Measurements from ENCODE around the gene EFHC1.

Gene EFHC1

DNA sequence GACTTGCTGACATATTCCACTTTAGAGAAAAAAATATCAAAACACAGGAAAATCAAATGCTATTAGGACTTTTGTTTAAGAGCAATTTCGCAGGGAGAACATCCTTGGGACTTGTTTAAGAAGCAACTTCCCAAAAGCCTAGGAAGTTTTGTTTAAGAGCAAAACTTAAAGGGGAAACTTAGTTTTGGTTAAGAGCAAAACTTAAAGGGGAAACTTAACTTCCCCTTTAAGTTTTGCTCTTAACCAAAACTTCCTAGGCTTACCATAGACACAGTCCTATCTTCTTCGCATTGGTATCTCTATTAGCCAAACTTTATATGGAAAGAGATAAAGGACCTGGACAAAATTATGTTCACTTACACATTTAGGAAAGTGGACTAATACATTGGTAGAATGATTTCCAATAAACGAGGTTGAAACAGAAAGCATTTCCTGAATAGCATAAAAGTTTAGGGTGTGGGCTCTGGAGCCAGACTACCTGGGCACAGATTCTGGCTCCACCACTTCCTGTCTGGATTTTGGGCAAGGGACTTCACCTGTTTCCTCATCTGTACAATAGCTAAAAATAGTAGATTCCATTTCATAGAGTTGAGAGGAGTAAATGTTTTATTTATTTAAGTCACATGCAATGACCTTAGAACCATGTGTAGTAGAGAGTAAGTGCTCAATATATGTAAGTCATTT lies 42.5 kb upstream of the EFHC1 start:
- TF ChIP-seq, protein P1, sequence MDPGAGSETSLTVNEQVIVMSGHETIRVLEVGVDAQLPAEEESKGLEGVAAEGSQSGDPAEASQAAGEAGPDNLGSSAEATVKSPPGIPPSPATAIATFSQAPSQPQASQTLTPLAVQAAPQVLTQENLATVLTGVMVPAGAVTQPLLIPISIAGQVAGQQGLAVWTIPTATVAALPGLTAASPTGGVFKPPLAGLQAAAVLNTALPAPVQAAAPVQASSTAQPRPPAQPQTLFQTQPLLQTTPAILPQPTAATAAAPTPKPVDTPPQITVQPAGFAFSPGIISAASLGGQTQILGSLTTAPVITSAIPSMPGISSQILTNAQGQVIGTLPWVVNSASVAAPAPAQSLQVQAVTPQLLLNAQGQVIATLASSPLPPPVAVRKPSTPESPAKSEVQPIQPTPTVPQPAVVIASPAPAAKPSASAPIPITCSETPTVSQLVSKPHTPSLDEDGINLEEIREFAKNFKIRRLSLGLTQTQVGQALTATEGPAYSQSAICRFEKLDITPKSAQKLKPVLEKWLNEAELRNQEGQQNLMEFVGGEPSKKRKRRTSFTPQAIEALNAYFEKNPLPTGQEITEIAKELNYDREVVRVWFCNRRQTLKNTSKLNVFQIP (CRISPR knock-in tag; IDR thresholded peaks at IDR 0.05; ENCODE audit: borderline replicate concordance, low read depth) = no peak
- ATAC-seq = no peak

DNA sequence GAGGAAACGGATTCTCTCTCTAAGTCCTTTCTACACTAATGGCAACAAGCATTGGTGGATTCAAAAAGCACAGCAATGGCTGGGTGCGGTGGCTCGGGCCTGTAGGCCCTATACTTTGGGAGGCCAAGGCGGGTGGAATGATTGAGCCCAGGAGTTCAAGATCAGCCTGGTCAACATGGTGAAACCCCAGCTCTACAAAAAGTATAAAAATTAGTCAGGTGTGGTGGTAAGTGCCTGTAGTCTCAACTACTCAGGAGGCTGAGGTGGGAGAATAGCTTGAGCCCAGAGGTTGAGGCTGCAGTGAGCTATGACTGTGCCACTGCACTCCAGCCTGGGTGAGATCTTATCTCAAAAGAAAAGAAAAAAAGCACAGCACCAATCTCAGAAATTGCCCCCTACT lies 38.9 kb upstream of the EFHC1 start:
- TF ChIP-seq ZNF565 (CRISPR knock-in tag; conservative IDR thresholded peaks at IDR 0.05; ENCODE audit: low read depth) (no peak), ZFP3 (CRISPR knock-in tag; IDR thresholded peaks at IDR 0.05) (no peak), ZNF8 (CRISPR knock-in tag; IDR thresholded peaks at IDR 0.05) (no peak), TCF4 (CRISPR knock-in tag; IDR thresholded peaks at IDR 0.05; ENCODE audit: borderline replicate concordance) (no peak), ISL1 (CRISPR knock-in tag; IDR thresholded peaks at IDR 0.05) (no peak), SNAI2 (CRISPR knock-in tag; IDR thresholded peaks at IDR 0.05) (no peak), ESRRG (CRISPR knock-in tag; IDR thresholded peaks at IDR 0.05) (no peak), ZNF70 (CRISPR knock-in tag; IDR thresholded peaks at IDR 0.05) (no peak), PPARA (CRISPR knock-in tag; IDR thresholded peaks at IDR 0.05; ENCODE audit: borderline replicate concordance) (no peak), RARB (CRISPR knock-in tag; IDR thresholded peaks at IDR 0.05) (no peak), TOX (CRISPR knock-in tag; IDR thresholded peaks at IDR 0.05; ENCODE audit: borderline replicate concordance) (no peak), BACH2 (CRISPR knock-in tag; IDR thresholded peaks at IDR 0.05; ENCODE audit: borderline replicate concordance) (no peak)
- TF ChIP-seq, protein P1 (CRISPR knock-in tag; IDR thresholded peaks at IDR 0.05; ENCODE audit: borderline replicate concordance, low read depth) = no peak
- TF ChIP-seq, protein P2, sequence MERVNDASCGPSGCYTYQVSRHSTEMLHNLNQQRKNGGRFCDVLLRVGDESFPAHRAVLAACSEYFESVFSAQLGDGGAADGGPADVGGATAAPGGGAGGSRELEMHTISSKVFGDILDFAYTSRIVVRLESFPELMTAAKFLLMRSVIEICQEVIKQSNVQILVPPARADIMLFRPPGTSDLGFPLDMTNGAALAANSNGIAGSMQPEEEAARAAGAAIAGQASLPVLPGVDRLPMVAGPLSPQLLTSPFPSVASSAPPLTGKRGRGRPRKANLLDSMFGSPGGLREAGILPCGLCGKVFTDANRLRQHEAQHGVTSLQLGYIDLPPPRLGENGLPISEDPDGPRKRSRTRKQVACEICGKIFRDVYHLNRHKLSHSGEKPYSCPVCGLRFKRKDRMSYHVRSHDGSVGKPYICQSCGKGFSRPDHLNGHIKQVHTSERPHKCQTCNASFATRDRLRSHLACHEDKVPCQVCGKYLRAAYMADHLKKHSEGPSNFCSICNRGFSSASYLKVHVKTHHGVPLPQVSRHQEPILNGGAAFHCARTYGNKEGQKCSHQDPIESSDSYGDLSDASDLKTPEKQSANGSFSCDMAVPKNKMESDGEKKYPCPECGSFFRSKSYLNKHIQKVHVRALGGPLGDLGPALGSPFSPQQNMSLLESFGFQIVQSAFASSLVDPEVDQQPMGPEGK (CRISPR knock-in tag; IDR thresholded peaks at IDR 0.05; ENCODE audit: borderline replicate concordance) = no peak
- TF ChIP-seq, protein P3, sequence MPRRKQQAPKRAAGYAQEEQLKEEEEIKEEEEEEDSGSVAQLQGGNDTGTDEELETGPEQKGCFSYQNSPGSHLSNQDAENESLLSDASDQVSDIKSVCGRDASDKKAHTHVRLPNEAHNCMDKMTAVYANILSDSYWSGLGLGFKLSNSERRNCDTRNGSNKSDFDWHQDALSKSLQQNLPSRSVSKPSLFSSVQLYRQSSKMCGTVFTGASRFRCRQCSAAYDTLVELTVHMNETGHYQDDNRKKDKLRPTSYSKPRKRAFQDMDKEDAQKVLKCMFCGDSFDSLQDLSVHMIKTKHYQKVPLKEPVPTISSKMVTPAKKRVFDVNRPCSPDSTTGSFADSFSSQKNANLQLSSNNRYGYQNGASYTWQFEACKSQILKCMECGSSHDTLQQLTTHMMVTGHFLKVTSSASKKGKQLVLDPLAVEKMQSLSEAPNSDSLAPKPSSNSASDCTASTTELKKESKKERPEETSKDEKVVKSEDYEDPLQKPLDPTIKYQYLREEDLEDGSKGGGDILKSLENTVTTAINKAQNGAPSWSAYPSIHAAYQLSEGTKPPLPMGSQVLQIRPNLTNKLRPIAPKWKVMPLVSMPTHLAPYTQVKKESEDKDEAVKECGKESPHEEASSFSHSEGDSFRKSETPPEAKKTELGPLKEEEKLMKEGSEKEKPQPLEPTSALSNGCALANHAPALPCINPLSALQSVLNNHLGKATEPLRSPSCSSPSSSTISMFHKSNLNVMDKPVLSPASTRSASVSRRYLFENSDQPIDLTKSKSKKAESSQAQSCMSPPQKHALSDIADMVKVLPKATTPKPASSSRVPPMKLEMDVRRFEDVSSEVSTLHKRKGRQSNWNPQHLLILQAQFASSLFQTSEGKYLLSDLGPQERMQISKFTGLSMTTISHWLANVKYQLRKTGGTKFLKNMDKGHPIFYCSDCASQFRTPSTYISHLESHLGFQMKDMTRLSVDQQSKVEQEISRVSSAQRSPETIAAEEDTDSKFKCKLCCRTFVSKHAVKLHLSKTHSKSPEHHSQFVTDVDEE (CRISPR knock-in tag; IDR thresholded peaks at IDR 0.05) = no peak
- TF ChIP-seq, protein P4, sequence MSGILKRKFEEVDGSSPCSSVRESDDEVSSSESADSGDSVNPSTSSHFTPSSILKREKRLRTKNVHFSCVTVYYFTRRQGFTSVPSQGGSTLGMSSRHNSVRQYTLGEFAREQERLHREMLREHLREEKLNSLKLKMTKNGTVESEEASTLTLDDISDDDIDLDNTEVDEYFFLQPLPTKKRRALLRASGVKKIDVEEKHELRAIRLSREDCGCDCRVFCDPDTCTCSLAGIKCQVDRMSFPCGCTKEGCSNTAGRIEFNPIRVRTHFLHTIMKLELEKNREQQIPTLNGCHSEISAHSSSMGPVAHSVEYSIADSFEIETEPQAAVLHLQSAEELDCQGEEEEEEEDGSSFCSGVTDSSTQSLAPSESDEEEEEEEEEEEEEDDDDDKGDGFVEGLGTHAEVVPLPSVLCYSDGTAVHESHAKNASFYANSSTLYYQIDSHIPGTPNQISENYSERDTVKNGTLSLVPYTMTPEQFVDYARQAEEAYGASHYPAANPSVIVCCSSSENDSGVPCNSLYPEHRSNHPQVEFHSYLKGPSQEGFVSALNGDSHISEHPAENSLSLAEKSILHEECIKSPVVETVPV (CRISPR knock-in tag; IDR thresholded peaks at IDR 0.05) = no peak
- ATAC-seq = no peak

DNA sequence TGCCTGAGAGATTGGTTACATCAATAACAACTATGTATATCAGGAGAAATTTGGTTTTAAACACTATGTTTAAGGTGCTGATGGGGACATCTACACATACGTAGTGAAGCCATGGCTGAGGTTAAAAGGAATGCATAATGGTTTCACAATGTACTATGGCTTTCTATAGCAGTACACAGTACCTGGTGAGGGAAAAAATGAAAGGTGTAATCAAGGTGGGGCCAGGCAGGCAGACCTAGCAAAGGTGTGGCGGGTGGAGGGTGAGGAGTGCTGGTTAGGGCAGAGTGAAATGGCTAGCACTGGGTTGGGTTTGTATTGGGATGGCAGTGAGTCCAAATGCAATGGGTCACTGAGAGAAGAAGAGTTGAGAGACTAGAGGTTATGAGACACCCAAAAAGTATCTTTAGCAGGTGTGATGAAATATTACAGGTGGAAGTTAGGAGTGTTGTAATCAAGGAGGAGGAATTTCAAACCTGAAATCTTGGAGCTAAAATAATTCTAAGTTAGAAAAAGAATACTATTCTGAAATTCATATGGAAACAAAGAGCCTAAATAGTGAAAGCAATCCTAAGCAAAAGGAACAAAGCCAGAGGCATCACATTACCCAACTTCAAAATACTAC lies 35.9 kb upstream of the EFHC1 start:
- ATAC-seq = no peak
- TF ChIP-seq CSDC2 (CRISPR knock-in tag; IDR thresholded peaks at IDR 0.05) (no peak), ZNF70 (CRISPR knock-in tag; IDR thresholded peaks at IDR 0.05) (no peak), ZC3H10 (CRISPR knock-in tag; IDR thresholded peaks at IDR 0.05) (no peak), GLIS3 (CRISPR knock-in tag; IDR thresholded peaks at IDR 0.05) (no peak), ARNTL (CRISPR knock-in tag; IDR thresholded peaks at IDR 0.05; ENCODE audit: borderline replicate concordance, low read depth) (no peak)
